Femur (tissue), 1 donor: Measurements from ENCODE around the gene BHLHE40.
"Not testable (repeated sequence)": the region's sequence is repeated elsewhere in the genome, so short reads cannot be mapped to it uniquely, and the experiment has no call there.

Source experiments
- DNase-seq: peaks from one replicate; pipeline ENCODE4 v3.0.0-alpha.2; 2017

The BHLHE40 gene

GRCh38 chr3:4979428-4980228 lies at the start of gene BHLHE40:
BHLHE40 (plus strand) TSS chr3:4979437; CDS start chr3:4979719, 282 bp downstream.
- peak; percentile 48 for DNase-seq

GRCh38 chr3:4930501-4930900 lies 48.7 kb upstream of the BHLHE40 start:
- DNase-seq, result no peak

- DNase-seq, result no peak
Measured at GRCh38 chr3:4934050-4934449, 45.2 kb upstream of the BHLHE40 start.

- DNase-seq, result no peak
Measured at GRCh38 chr3:4935347-4935746, 43.9 kb upstream of the BHLHE40 start.

GRCh38 chr3:4936982-4937614 lies 42.1 kb upstream of the BHLHE40 start:
- no peak for DNase-seq

GRCh38 chr3:4938281-4938982 lies 40.8 kb upstream of the BHLHE40 start:
- no peak for DNase-seq

GRCh38 chr3:4939276-4939675 lies 40.0 kb upstream of the BHLHE40 start:
- DNase-seq, result no peak

- no peak for DNase-seq
Measured at GRCh38 chr3:4940985-4941384, 38.3 kb upstream of the BHLHE40 start.

- DNase-seq, result no peak
Measured at GRCh38 chr3:4943549-4943948, 35.7 kb upstream of the BHLHE40 start.

GRCh38 chr3:4945324-4945723 lies 33.9 kb upstream of the BHLHE40 start:
- DNase-seq, result no peak

- DNase-seq, result no peak
Measured at GRCh38 chr3:4947028-4947427, 32.2 kb upstream of the BHLHE40 start.

GRCh38 chr3:4948395-4948794 lies 30.8 kb upstream of the BHLHE40 start:
- no peak for DNase-seq

- no peak for DNase-seq
Measured at GRCh38 chr3:4949004-4949403, 30.2 kb upstream of the BHLHE40 start.

GRCh38 chr3:4949659-4950058 lies 29.6 kb upstream of the BHLHE40 start:
- DNase-seq, result no peak

GRCh38 chr3:4950351-4950784 lies 28.9 kb upstream of the BHLHE40 start:
- DNase-seq, result no peak

GRCh38 chr3:4950948-4951347 lies 28.3 kb upstream of the BHLHE40 start:
- no peak for DNase-seq

GRCh38 chr3:4953119-4953518 lies 26.1 kb upstream of the BHLHE40 start:
- DNase-seq, result no peak

- DNase-seq, result no peak
Measured at GRCh38 chr3:4954256-4955000, 24.8 kb upstream of the BHLHE40 start.

- DNase-seq, result no peak
Measured at GRCh38 chr3:4956099-4956498, 23.1 kb upstream of the BHLHE40 start.

GRCh38 chr3:4956738-4957137 lies 22.5 kb upstream of the BHLHE40 start:
- no peak for DNase-seq

- no peak for DNase-seq
Measured at GRCh38 chr3:4957978-4958377, 21.3 kb upstream of the BHLHE40 start.

- DNase-seq, result no peak
Measured at GRCh38 chr3:4959180-4959579, 20.1 kb upstream of the BHLHE40 start.

GRCh38 chr3:4961865-4962264 lies 17.4 kb upstream of the BHLHE40 start:
- not testable (repeated sequence) for DNase-seq
